HTERT RPE-1 (cell line): ENCODE data around the gene SSH2.

Source experiments
- in situ Hi-C: fragments of 300-500 bp; cut with MboI; formaldehyde crosslinking; loops from 4 replicates; pipeline ENCODE4 v1.14.3; 2020; ENCODE audit warnings: low sequenced_read_pairs

The SSH2 gene

DNA sequence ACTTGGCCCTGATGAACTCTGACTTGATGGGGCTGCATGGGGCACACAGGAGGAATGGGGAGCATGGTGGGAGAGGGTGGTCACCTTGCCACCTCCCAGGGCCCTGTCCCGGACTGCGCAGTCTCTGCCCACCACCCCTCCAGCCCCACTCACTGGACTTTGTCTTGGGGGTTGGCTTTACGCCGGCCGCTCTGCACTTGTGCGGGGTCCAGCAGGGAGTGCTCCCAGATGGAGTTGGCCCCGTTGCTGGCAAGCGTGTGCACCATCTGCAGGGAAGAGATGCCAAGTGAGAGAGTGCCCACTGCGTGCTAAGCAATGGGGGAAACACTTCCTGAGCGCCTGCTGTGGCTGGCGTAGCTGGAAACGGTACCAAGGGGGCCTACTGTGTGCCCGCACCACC is 347.3 kb downstream of the SSH2 start:
- in situ Hi-C loops: no loop called here

DNA sequence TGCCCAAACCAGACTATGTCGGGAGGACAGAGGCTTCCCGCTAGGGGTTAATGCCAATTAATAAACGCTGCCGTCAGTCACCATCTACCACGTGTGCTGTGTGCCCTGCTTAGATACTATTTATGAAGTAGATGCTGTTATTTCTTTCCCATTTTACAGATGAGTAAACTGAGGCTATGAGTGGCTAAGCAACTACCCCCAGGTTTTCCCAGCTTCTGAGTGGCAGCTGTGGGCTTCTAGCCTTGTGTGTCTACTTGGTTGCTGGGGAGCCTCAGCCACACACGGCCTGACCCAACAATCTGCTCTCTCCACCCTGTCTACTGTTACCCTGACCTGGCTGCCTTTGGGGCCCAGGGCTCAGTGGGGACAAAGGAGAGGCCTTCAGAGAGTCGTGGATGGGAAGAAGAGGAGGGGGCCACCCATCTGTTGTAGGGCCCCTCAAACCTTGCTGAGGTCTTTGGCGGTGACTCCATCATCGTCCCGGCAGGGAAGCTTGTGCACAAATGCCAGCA is 347.7 kb downstream of the SSH2 start:
- in situ Hi-C loops: no loop called here

DNA sequence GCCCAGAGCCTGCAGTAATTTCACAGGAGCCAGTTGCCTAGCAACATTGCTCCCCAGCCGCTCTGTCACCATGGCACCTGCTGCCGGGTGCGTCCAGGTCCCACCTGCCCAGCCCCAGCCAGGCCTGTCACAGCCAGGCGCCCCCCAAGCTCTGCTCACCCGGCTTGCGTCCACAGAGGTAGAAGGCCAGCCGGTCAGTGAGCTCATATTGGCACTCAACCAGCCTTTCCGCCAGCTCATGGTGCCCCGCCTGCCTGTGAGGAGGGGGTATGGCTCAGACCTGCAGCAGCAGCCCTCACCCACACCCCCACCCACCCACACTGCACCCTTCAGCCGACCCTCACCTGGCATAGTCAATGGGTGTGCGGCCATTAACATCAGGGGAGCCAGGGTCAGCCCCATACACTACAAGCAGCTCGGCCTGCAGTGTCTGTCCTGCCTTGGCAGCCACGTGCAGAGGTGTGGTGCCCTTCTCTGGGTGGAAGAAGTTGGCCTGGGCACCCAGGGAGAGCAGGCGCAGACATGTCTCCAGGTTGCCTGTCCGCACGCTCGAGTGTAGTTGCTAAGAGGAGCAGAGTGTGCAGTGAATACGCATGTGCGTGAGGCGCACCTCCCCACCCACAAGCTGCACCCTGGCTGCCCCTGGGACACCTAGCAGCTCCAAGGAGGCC is 348.3 kb downstream of the SSH2 start:
- in situ Hi-C loops: no loop called here

DNA sequence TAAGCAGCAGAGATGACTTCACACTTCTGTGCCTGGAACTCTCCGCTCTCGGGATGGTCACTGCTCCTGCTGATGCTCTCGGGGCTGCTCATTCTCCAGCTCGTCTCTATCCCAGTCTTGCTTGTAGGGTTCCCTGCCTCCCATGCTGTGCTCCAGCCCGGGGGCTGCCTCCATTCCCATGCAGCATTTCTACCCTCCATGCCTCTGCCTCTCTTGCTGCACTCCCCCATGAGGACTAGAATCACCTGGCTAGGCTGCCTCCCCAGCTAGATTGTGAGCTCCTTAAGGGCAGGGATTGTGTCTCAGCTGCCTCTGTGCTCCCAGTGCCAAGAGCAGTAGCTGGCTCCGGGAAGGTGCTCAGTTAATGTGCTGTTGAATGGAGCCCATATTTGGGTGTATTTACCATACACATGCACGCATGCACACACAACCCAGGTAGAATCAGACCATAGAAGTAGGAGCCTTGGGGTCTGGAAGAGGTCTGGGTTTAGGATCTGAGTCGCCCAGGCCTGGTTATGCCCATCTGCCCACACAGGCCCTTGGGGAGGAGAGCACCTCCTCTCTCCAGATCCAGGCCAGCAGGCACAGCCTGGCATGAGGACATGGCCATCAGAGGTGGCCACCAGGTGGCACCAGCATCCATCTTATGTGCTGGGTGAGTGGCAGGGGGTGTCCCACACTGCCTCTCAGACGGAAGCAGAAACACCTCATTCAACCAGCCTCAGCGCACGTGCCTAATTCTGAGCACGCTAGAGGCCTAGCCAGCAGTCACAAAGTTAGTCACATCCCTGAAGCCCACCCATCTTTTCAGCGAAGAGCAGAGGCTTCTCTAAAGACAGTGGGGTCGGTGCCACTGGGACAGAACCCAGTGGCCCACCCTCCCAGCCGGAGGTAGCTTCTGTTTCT is 349.9 kb downstream of the SSH2 start:
- in situ Hi-C loops: no loop called here

DNA sequence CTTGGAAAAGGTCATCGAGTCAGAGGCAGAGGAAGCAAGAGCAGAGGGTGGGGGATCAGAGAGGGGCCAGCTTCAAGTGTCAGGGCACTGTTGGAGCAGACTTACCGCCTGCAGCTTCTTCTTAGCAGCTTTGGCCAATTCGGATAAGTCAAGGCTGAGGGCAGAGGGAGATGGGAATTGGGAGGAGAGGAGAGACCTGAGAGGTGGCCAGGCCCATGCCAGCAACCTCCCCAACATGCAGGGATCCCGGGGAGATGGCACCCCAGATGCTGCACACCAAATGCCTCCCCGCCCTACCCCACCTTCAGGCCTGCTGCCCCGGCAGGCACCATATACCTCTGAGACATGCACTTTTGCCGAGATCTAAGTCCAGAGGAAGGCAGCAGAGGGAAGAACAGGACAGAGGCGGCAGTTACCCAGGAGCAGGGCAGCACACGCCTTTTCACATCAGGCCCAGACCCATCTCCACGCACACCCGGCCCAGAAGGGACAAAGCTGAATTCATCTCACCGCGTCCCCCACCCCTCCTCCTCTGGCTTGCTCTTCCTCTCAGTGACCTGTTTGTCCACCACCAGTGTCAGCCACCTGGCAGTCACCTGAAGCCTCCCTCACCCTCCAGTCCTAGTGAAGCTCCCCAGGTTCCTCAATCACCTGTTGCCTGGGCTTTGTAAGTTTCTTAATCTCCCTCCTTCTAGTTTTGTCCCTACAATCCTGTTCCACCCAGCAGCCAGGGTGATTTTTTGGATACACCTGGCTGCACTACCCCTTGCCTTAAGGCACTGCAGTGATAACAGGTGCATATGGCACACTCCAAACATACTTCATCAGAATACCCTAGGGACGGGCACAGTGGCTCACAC is 351.2 kb downstream of the SSH2 start:
- in situ Hi-C loops: no loop called here

DNA sequence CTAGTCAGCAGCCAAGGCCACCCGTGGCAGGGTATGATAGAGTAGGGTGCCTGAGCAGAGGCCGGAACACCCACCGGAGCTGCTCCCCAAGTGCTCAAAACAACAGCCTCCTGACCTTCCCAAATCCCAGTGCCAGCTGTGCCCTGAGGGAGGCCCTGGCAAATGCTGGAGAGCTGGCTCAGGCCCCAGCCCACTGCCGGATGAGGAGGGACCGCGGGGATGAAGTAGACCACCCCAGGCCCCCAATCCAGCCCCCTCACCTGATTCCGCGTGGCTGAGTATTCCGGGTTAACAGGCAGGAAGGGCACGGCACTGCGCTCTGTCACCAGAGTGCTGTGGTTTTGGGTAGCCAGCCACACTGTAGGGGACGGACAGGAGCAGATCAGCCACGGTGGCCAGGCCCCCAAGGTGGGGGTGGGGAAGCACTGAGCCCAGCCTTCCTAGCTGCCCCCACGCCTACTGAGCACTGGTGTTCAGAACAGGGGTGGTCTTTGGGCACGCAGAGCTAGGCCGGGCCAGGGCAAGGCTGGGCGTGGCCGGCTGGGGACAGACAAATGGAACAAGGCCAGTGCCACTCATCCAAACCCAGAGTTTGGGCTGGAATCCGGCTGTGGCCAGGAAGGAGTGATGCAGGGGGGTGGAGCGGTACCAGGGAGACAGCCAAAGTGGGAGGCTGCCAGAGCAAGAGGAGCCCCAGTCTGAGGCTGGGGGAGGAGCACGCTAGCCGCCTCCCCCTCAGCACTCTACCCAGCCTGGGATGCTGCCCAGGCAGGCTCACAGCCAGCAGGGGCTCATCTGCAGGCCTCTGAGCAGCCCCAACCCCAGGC is 352.4 kb downstream of the SSH2 start:
- in situ Hi-C loops: no loop called here

DNA sequence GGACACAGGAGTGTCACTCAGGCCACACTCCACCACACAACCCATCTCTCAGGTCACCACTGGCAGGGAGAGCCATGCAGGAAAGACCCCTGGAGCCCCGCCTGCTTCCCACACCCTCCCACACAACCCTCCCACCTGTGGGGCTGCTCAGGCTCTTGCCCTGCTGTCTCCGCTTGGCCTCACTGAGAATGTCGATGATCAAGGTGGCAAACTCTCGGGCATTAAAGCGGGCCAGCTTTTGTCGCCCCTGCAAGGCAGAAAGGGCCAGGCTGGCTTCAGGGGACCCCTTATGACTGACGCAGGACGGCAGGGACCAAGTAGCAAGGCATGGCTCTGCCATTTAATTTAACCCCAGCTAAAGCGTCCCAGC is 353.0 kb downstream of the SSH2 start:
- in situ Hi-C loops: no loop called here

DNA sequence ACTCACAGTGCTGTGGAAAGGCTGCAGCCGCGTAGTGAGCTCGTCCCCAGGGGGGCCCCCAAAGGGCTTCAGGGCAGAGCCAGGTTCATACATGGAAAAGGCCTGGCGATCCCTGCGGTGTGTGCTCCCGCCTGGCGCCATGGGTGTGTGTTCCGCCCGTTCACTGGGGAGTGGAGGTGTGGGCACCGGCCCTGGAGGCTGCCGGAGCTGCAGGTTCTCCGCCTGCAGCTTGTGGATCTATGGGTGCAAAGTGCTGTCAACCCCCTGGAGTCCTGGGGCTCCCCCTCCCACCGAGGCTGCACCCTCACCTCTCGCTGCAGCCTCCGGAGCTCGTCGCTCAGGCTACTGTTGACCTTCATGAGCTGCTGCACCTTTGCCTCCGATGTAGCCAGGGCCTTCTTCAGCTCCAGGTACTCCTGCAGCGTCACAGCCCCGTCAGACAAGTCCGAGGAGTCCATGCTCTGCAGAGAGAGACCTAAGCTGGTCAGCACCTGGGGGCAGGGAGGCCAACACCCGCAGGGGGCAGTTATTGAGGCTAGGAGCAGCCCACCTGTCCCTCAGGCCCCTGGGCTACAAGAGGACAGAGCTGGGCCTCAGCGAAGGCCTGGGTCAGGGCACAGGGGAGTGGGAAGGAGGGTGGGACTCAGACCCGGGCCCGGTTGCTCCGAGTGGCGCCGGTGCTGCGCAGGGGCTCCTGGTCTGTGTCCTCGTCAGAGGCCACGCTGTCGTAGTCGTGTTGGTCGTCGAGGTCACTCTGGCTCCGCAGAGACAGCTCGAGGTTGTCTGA is 353.6 kb downstream of the SSH2 start:
- in situ Hi-C loops: no loop called here
